Measurements from ENCODE around the gene PCSK1N.

Gene PCSK1N

DNA sequence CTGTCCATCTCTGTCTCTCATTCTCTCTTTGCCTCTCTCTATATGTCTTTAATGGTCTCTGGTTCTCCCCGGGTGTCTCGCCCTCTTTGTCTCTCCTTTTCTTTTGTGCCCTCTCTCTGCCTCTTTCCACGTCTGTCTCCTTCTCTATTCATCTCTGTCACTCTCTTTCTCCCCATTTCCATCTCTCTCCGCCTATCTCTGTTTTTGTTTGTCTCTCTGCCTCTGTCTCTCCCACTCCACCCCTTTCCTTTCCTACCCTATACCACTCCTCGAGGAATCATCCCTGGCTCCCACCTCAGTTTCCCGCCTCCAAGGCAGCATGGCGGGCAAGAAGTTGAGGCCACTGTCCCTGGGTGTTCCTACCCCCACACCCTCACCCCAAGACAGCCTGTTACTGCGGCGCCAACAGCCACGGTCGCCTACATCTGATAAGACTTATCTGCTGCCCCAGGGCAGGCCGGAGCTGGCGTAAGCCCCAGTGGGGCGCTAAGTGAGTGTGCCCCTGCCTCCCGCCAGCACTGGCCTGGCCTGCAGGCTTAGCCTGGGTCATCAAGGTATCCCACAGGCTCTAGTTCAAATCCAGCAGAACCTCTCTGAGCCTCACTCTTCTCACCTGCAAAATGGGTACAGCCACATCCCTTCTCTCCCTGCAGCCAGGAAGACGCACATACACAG, 49.7 kb downstream of the PCSK1N start:
- Histone ChIP-seq H4K91ac (ENCODE audit: low read depth, low read length) (no peak overlapping the region), H3K4me1 (ENCODE audit: control insufficient read depth in 1 of 2, insufficient read depth in 2 of 2, low read length in 2 of 2) (no peaks in the 10 kb centered on the region), H2BK5ac (ENCODE audit: low read depth, low read length, poor library complexity) (no peak overlapping the region), H3K27me3 (ENCODE audit: insufficient read depth, low read length) (no peaks in the 10 kb centered on the region), H3K14ac (ENCODE audit: low read length) (no peak overlapping the region), H2AFZ (ENCODE audit: insufficient read depth, low read length, poor library complexity) (no peak overlapping the region), H3K79me1 (ENCODE audit: low read length) (no peaks in the 10 kb centered on the region), H4K12ac (ENCODE audit: low read depth, low read length) (no peak overlapping the region), H3K9me3 (ENCODE audit: insufficient read depth, low read depth, low read length) (no peaks in the 10 kb centered on the region), H3K79me2 (ENCODE audit: control insufficient read depth, insufficient read depth, low read length, poor library complexity) (no peaks in the 10 kb centered on the region), H2AK5ac (ENCODE audit: low read length) (no peak overlapping the region), H3K23ac (ENCODE audit: low read length) (no peak overlapping the region), H3K9ac (ENCODE audit: low read length) (no peak overlapping the region), H3K4me2 (ENCODE audit: low read length) (no peak overlapping the region), H3K36me3 (ENCODE audit: control insufficient read depth in 1 of 2, insufficient read depth in 2 of 2, low read length in 2 of 2) (no peaks in the 10 kb centered on the region), H3K27ac (ENCODE audit: low read depth, low read length) (no peak overlapping the region), H4K8ac (ENCODE audit: low read depth, low read length) (no peak overlapping the region), H3K4ac (ENCODE audit: low read depth, low read length) (no peak overlapping the region), H3K18ac (ENCODE audit: low read length) (no peak overlapping the region), H2BK12ac (ENCODE audit: low read length) (no peak overlapping the region), H3K4me3 (ENCODE audit: low read depth, low read length) (no peak overlapping the region), H2BK120ac (ENCODE audit: insufficient read depth, low read length, poor library complexity) (no peak overlapping the region)
- no CpG with 5 or more reads among the region's 16 CpGs for WGBS (ENCODE audit: extremely low coverage, insufficient coverage, insufficient read length)
- DNase-seq = no peak

DNA sequence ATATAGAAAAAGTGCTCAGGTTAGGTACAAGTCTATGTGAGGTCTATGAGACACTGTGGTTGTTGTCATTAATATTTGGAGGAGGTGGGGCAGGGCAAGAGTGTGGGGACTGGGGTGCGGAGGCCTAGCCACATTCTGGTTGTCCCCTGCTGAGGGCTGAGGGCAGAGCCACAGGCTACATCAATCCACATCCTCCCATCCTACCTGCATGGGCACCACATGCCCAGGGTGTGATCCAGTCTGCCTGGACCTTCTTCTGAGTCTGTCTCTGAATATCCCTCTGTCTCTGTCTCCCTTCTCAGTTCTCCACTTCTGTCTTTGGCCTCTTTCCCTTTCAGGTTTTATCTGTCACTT, 50.2 kb downstream of the PCSK1N start:
- Histone ChIP-seq H2AFZ (ENCODE audit: insufficient read depth, low read length, poor library complexity) (no peak overlapping the region), H3K23ac (ENCODE audit: low read length) (no peak overlapping the region), H3K4me1 (ENCODE audit: control insufficient read depth in 1 of 2, insufficient read depth in 2 of 2, low read length in 2 of 2) (no peaks in the 10 kb centered on the region), H2BK5ac (ENCODE audit: low read depth, low read length, poor library complexity) (no peak overlapping the region), H3K9me3 (ENCODE audit: insufficient read depth, low read depth, low read length) (no peaks in the 10 kb centered on the region), H3K79me2 (ENCODE audit: control insufficient read depth, insufficient read depth, low read length, poor library complexity) (no peaks in the 10 kb centered on the region), H3K36me3 (ENCODE audit: control insufficient read depth in 1 of 2, insufficient read depth in 2 of 2, low read length in 2 of 2) (no peaks in the 10 kb centered on the region), H3K18ac (ENCODE audit: low read length) (no peak overlapping the region), H3K4me2 (ENCODE audit: low read length) (no peak overlapping the region), H2BK12ac (ENCODE audit: low read length) (no peak overlapping the region), H3K4me3 (ENCODE audit: low read depth, low read length) (no peak overlapping the region), H4K91ac (ENCODE audit: low read depth, low read length) (no peak overlapping the region), H3K4ac (ENCODE audit: low read depth, low read length) (no peak overlapping the region), H4K8ac (ENCODE audit: low read depth, low read length) (no peak overlapping the region), H2BK120ac (ENCODE audit: insufficient read depth, low read length, poor library complexity) (no peak overlapping the region), H3K27me3 (ENCODE audit: insufficient read depth, low read length) (no peaks in the 10 kb centered on the region), H2AK5ac (ENCODE audit: low read length) (no peak overlapping the region), H3K14ac (ENCODE audit: low read length) (no peak overlapping the region), H3K79me1 (ENCODE audit: low read length) (no peaks in the 10 kb centered on the region), H3K27ac (ENCODE audit: low read depth, low read length) (no peak overlapping the region), H4K12ac (ENCODE audit: low read depth, low read length) (no peak overlapping the region), H3K9ac (ENCODE audit: low read length) (no peak overlapping the region)
- WGBS (ENCODE audit: extremely low coverage, insufficient coverage, insufficient read length) = no CpG with 5 or more reads among the region's 1 CpG
- DNase-seq = no peak

DNA sequence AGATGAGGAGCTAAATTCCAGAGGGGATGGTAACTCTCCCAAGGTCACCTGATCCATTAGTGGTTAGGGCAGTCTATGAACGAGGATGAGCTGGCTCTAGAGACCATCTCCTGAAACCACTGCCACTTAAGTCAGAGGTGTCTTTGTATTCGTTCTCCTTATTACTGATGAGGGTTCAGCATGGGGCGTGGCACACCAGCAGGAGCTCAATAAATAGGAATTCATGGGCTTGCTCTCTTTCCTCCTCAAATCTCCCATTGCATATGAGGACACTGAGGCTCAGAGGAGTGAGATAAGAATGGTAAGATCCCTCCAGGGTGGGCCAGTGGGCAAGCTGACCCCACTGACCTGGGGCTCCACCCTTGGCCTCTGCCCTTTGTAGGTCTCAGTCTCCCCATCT, 50.7 kb downstream of the PCSK1N start:
- Histone ChIP-seq H4K91ac (ENCODE audit: low read depth, low read length) (no peak overlapping the region), H4K8ac (ENCODE audit: low read depth, low read length) (no peak overlapping the region), H2BK12ac (ENCODE audit: low read length) (no peak overlapping the region), H3K36me3 (ENCODE audit: control insufficient read depth in 1 of 2, insufficient read depth in 2 of 2, low read length in 2 of 2) (no peaks in the 10 kb centered on the region), H3K4ac (ENCODE audit: low read depth, low read length) (no peak overlapping the region), H3K23ac (ENCODE audit: low read length) (no peak overlapping the region), H3K9ac (ENCODE audit: low read length) (no peak overlapping the region), H3K9me3 (ENCODE audit: insufficient read depth, low read depth, low read length) (no peaks in the 10 kb centered on the region), H2BK5ac (ENCODE audit: low read depth, low read length, poor library complexity) (no peak overlapping the region), H3K79me1 (ENCODE audit: low read length) (no peaks in the 10 kb centered on the region), H4K12ac (ENCODE audit: low read depth, low read length) (no peak overlapping the region), H2BK120ac (ENCODE audit: insufficient read depth, low read length, poor library complexity) (no peak overlapping the region), H3K27me3 (ENCODE audit: insufficient read depth, low read length) (no peaks in the 10 kb centered on the region), H2AFZ (ENCODE audit: insufficient read depth, low read length, poor library complexity) (no peak overlapping the region), H3K18ac (ENCODE audit: low read length) (no peak overlapping the region), H3K4me2 (ENCODE audit: low read length) (no peak overlapping the region), H3K4me3 (ENCODE audit: low read depth, low read length) (no peak overlapping the region), H3K27ac (ENCODE audit: low read depth, low read length) (no peak overlapping the region), H3K4me1 (ENCODE audit: control insufficient read depth in 1 of 2, insufficient read depth in 2 of 2, low read length in 2 of 2) (no peaks in the 10 kb centered on the region), H2AK5ac (ENCODE audit: low read length) (no peak overlapping the region), H3K79me2 (ENCODE audit: control insufficient read depth, insufficient read depth, low read length, poor library complexity) (no peaks in the 10 kb centered on the region), H3K14ac (ENCODE audit: low read length) (no peak overlapping the region)
- no CpG with 5 or more reads among the region's 3 CpGs for WGBS (ENCODE audit: extremely low coverage, insufficient coverage, insufficient read length)
- no peak for DNase-seq

DNA sequence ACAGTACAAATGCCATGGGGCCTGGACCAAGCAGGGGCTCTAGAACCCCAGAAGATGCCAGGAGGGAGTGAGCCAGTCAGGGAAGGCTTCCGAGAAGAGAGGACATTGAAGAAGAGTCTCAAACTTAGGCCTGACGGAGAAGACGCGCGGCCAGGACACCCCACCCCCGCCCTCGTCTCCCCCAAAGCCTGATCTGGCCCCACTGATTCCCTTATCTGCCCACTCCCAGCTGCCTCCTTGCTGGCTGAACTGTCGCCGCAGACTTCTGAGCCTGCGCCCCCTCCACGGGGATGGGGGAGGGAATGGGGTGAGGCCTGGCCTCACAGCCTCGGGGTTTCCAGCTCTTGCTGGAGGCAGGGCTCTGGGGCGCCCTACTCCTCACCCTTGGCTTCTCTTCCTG, 52.6 kb downstream of the PCSK1N start:
- H3K4me1 ChIP-seq (ENCODE audit: control insufficient read depth in 1 of 2, insufficient read depth in 2 of 2, low read length in 2 of 2) = no peaks in the 10 kb centered on the region
- no peak overlapping the region for H3K9ac ChIP-seq (ENCODE audit: low read length)
- WGBS (ENCODE audit: extremely low coverage, insufficient coverage, insufficient read length) = no CpG with 5 or more reads among the region's 13 CpGs
- no peak overlapping the region for H3K18ac ChIP-seq (ENCODE audit: low read length)
- H3K36me3 ChIP-seq (ENCODE audit: control insufficient read depth in 1 of 2, insufficient read depth in 2 of 2, low read length in 2 of 2) = no peaks in the 10 kb centered on the region
- H3K9me3 ChIP-seq (ENCODE audit: insufficient read depth, low read depth, low read length) = no peaks in the 10 kb centered on the region
- H3K79me2 ChIP-seq (ENCODE audit: control insufficient read depth, insufficient read depth, low read length, poor library complexity) = no peaks in the 10 kb centered on the region
- H2AFZ ChIP-seq (ENCODE audit: insufficient read depth, low read length, poor library complexity) = no peak overlapping the region
- no peak overlapping the region for H3K23ac ChIP-seq (ENCODE audit: low read length)
- no peak overlapping the region for H3K27ac ChIP-seq (ENCODE audit: low read depth, low read length)
- DNase-seq = no peak
- H2BK120ac ChIP-seq (ENCODE audit: insufficient read depth, low read length, poor library complexity) = no peak overlapping the region
- no peak overlapping the region for H2BK12ac ChIP-seq (ENCODE audit: low read length)
- no peaks in the 10 kb centered on the region for H3K79me1 ChIP-seq (ENCODE audit: low read length)
- H2AK5ac ChIP-seq (ENCODE audit: low read length) = no peak overlapping the region
- H3K14ac ChIP-seq (ENCODE audit: low read length) = no peak overlapping the region
- H3K27me3 ChIP-seq (ENCODE audit: insufficient read depth, low read length) = no peaks in the 10 kb centered on the region
- H3K4me3 ChIP-seq (ENCODE audit: low read depth, low read length) = no peak overlapping the region
- H4K91ac ChIP-seq (ENCODE audit: low read depth, low read length) = no peak overlapping the region
- H3K4ac ChIP-seq (ENCODE audit: low read depth, low read length) = no peak overlapping the region
- no peak overlapping the region for H3K4me2 ChIP-seq (ENCODE audit: low read length)
- H2BK5ac ChIP-seq (ENCODE audit: low read depth, low read length, poor library complexity) = no peak overlapping the region
- H4K8ac ChIP-seq (ENCODE audit: low read depth, low read length) = no peak overlapping the region
- no peak overlapping the region for H4K12ac ChIP-seq (ENCODE audit: low read depth, low read length)
